GM10266 (cell line): ENCODE data around the gene HOXC11.

Source experiments
- DNase-seq: peaks from one replicate; pipeline ENCODE4 v3.0.0; 2012; ENCODE audit errors: extremely low spot score
- CTCF ChIP-seq: IDR thresholded peaks from 2 replicates; pipeline ENCODE4 v1.5.1; 2012; ENCODE audit warnings: mild to moderate bottlenecking, low read depth; ENCODE audit not compliant: control insufficient read depth, insufficient read depth; ENCODE audit errors: missing control alignments

HOXC11 gene

GRCh38 chr12:53931844-53932581, 40.9 kb upstream of the HOXC11 start:
- TF ChIP-seq CTCF = no peak
- DNase-seq = no peak

- no peak for DNase-seq
- no peak for TF ChIP-seq CTCF
Observed at GRCh38 chr12:53932915-53933314, 40.0 kb upstream of the HOXC11 start.

GRCh38 chr12:53935383-53936341, 37.3 kb upstream of the HOXC11 start:
- DNase-seq = no peak
- no peak for TF ChIP-seq CTCF

- DNase-seq = no peak
- no peak for TF ChIP-seq CTCF
Observed at GRCh38 chr12:53937099-53937498, 35.8 kb upstream of the HOXC11 start.

GRCh38 chr12:53937596-53938325, 35.2 kb upstream of the HOXC11 start:
- TF ChIP-seq CTCF = no peak
- DNase-seq = no peak

- no peak for DNase-seq
- TF ChIP-seq CTCF = no peak
Observed at GRCh38 chr12:53938326-53939140, 34.4 kb upstream of the HOXC11 start, which contains the start of gene HOXC13. HOXC13 (plus strand) TSS chr12:53938831; CDS start chr12:53938907, 76 bp downstream.
